HEK293T (cell line): ENCODE results near the gene SETMAR.

Experiments
- ELF4 ChIP-seq: fragments of 450-650 bp; IDR thresholded peaks from 2 replicates; pipeline ENCODE4 v1.6.1; 2017; ENCODE audit warnings: antibody characterized with exemption
- LEF1 ChIP-seq: fragments of 450-650 bp; IDR thresholded peaks from 2 replicates; pipeline ENCODE4 v1.6.1; 2017; ENCODE audit warnings: mild to moderate bottlenecking, borderline replicate concordance
- NFRKB ChIP-seq: fragments of 450-650 bp; IDR thresholded peaks from 2 replicates; pipeline ENCODE4 v1.6.1; 2016; ENCODE audit warnings: mild to moderate bottlenecking, moderate library complexity
- SUZ12 ChIP-seq: fragments of 450-650 bp; IDR thresholded peaks from 2 replicates; pipeline ENCODE4 v1.6.1; 2016; ENCODE audit warnings: mild to moderate bottlenecking

- no peak for TF ChIP-seq LEF1
- no peak for TF ChIP-seq NFRKB
- no peak for TF ChIP-seq ELF4
- TF ChIP-seq SUZ12 = no peak
These were observed 14.1 kb upstream of the SETMAR start for GRCh38 chr3:4289044-4289443.
